Right ventricle myocardium inferior (tissue), 1 donor: ENCODE measurements around the gene FRS3. TPM values are rescaled to one million over a fixed set of nuclear protein-coding genes. Genes with fewer than 3 reads are reported as not detected.

ENCODE experiments used
- ATAC-seq: fragments of 200-7000 bp; cut with Tn5 transposase; one replicate; pipeline ENCODE4 v1.9.1; 2020; ENCODE audit warnings: mild to moderate bottlenecking, moderate library complexity
- DNase-seq: peaks from one replicate; pipeline ENCODE4 v3.0.0; 2021; ENCODE audit errors: missing footprints
- intact Hi-C: fragments of 100-400 bp; cut with DNase I; formaldehyde crosslinking; loops from one replicate; pipeline ENCODE4 v1.11.0; 2022
- total RNA-seq: library from RNA; stranded (reverse); fragmentation: NEBNext Ultra II Directional; extraction: Animal tissue kit (Norgen Biotek cat#: 25700); gene quantifications from one replicate; pipeline ENCODE4 v1.2.1, GENCODE V29; 2021
- donor health status: DM: no; HTN: yes; CAD: no; lungs with severe emphysema.

The FRS3 gene
- total RNA-seq, 1 donor from 2014 or later, result 5.1 TPM

GRCh38 chr6:41720783-41721182 is 58.9 kb downstream of the FRS3 start:
- intact Hi-C loops, result no loop called here
- DNase-seq (no peak), ATAC-seq (no peak)

- ATAC-seq (no peak), DNase-seq (no peak)
These were observed 59.5 kb downstream of the FRS3 start for GRCh38 chr6:41720262-41720620.

More at GRCh38 chr6:41720262-41720620, 59.5 kb downstream of the FRS3 start:
- intact Hi-C loops, result no loop called here

Other genes starting within 250 kb of the FRS3 start
- gene FOXP4, start 233.5 kb downstream of the FRS3 start, total RNA-seq, result 13.9 TPM
- gene MDFI, start 141.4 kb downstream of the FRS3 start, total RNA-seq, result 1.3 TPM
- gene TFEB, start 44.3 kb downstream of the FRS3 start, total RNA-seq, result 39.5 TPM
- not detected for gene PGC, start 32.5 kb downstream of the FRS3 start, total RNA-seq
- gene PRICKLE4, start 882 bp upstream of the FRS3 start, total RNA-seq, result 3.3 TPM
- gene TOMM6, start 7.8 kb upstream of the FRS3 start, total RNA-seq, result 226 TPM
- gene USP49, start 115.5 kb upstream of the FRS3 start, total RNA-seq, result 2.0 TPM
- 22.9 TPM for gene MED20, start 141.2 kb upstream of the FRS3 start, total RNA-seq
- 9.6 TPM for gene BYSL, start 141.6 kb upstream of the FRS3 start, total RNA-seq
- gene CCND3, start 161.9 kb upstream of the FRS3 start, total RNA-seq, result 51.5 TPM